ENCODE measurements around the gene CAMK2A.

The CAMK2A gene

GRCh38 chr5:150196514-150196913 lies 93.1 kb downstream of the CAMK2A start:
- ChIA-PET POLR2A (no interaction called here), CTCF (interaction anchor here (1.8 kb wide), 1 partner anchor 155 kb away, joined by 5 read pairs; no protein-coding TSS in a partner anchor)
- Histone ChIP-seq H3K4me3 (ENCODE audit: low read depth, low read length) (no peak overlapping the region), H3K27ac (ENCODE audit: extremely low read depth, low read depth, low read length) (no peak overlapping the region), H3K4me1 (ENCODE audit: control insufficient read depth, insufficient read depth, low read length) (no peaks in the 10 kb centered on the region), H3K9me3 (ENCODE audit: control insufficient read depth, insufficient read depth, low read depth, low read length) (no peaks in the 10 kb centered on the region), H3K36me3 (ENCODE audit: control insufficient read depth in 2 of 2, insufficient read depth in 1 of 2, low read length in 2 of 2) (no peaks in the 10 kb centered on the region)
- TF ChIP-seq ZIC2 (tag by site-specific recombination; IDR thresholded peaks at IDR 0.05) = no peak
- no peak for TF ChIP-seq ZNF626 (tag by site-specific recombination; IDR thresholded peaks at IDR 0.05)
- no peak for TF ChIP-seq ZNF433 (tag by site-specific recombination; IDR thresholded peaks at IDR 0.05; ENCODE audit: low read depth)
- no peak for TF ChIP-seq ZNF629 (tag by site-specific recombination; IDR thresholded peaks at IDR 0.05)
- no peak for TF ChIP-seq ZNF624 (tag by site-specific recombination; IDR thresholded peaks at IDR 0.05)
- no peak for TF ChIP-seq ZNF704 (tag by site-specific recombination; IDR thresholded peaks at IDR 0.05)
- no peak for TF ChIP-seq ZNF266 (tag by site-specific recombination; IDR thresholded peaks at IDR 0.05; ENCODE audit: low read depth)
- TF ChIP-seq IKZF3 (tag by site-specific recombination; IDR thresholded peaks at IDR 0.05) = no peak
- TF ChIP-seq ZBTB49 (tag by site-specific recombination; IDR thresholded peaks at IDR 0.05; ENCODE audit: low read depth) = no peak
- no peak for TF ChIP-seq ZNF785 (tag by site-specific recombination; IDR thresholded peaks at IDR 0.05)
- TF ChIP-seq ZNF184 (tag by site-specific recombination; IDR thresholded peaks at IDR 0.05) = no peak
- no peak for TF ChIP-seq REST (tag by site-specific recombination; IDR thresholded peaks at IDR 0.05)
- TF ChIP-seq MZF1 (tag by site-specific recombination; IDR thresholded peaks at IDR 0.05; ENCODE audit: borderline replicate concordance) = no peak
- TF ChIP-seq ZNF214 (tag by site-specific recombination; IDR thresholded peaks at IDR 0.05; ENCODE audit: borderline replicate concordance) = no peak

- Histone ChIP-seq H3K36me3 (ENCODE audit: control insufficient read depth in 2 of 2, insufficient read depth in 1 of 2, low read length in 2 of 2) (no peaks in the 10 kb centered on the region), H3K4me3 (ENCODE audit: low read depth, low read length) (no peak overlapping the region), H3K9me3 (ENCODE audit: control insufficient read depth, insufficient read depth, low read depth, low read length) (no peaks in the 10 kb centered on the region), H3K4me1 (ENCODE audit: control insufficient read depth, insufficient read depth, low read length) (no peaks in the 10 kb centered on the region), H3K27ac (ENCODE audit: extremely low read depth, low read depth, low read length) (no peak overlapping the region)
- ChIA-PET CTCF (interaction anchor here (0.6 to 1.8 kb wide), 2 partner anchors 26 to 156 kb away, joined by 3 to 5 read pairs; no protein-coding TSS in a partner anchor), POLR2A (interaction anchor here (0.7 kb wide), 1 partner anchor 1054 kb away, joined by 5 read pairs; no protein-coding TSS in a partner anchor)
- TF ChIP-seq ZNF426 (tag by site-specific recombination; IDR thresholded peaks at IDR 0.05) (no peak), ZNF16 (tag by site-specific recombination; IDR thresholded peaks at IDR 0.05; ENCODE audit: low read depth) (no peak), ZNF596 (tag by site-specific recombination; IDR thresholded peaks at IDR 0.05) (no peak), ZIC2 (tag by site-specific recombination; IDR thresholded peaks at IDR 0.05) (peak; percentile 25; the same call in 1 of the 2 replicates)
Measured at GRCh38 chr5:150195736-150196485, 93.7 kb downstream of the CAMK2A start.

Measured in HEK293 (cell line).